ENCODE measurements around the gene POGZ.

GRCh38 chr1:151486557-151486956 lies 27.3 kb upstream of the POGZ start:
- TF ChIP-seq CTCF (IDR thresholded peaks at IDR 0.05; ENCODE audit: low read length) (no peak), EZH2 (IDR thresholded peaks at IDR 0.05; ENCODE audit: borderline replicate concordance, low read length) (no peak)
